HepG2 (cell line): ENCODE results near the gene CASKIN2. TPM values are rescaled to one million over a fixed set of nuclear protein-coding genes. Genes with fewer than 3 reads are reported as not detected.

Experiments used
- ARNT2 ChIP-seq: sonication (generic); formaldehyde crosslinking; IDR thresholded peaks from 2 replicates; pipeline ENCODE4 v1.8.0; 2022; ENCODE audit warnings: mild to moderate bottlenecking, low read depth, missing genetic modification reagents, moderate library complexity
- CHCHD3 ChIP-seq: sonication (generic); formaldehyde crosslinking; IDR thresholded peaks from 2 replicates; pipeline ENCODE4 v1.8.0; 2022; ENCODE audit warnings: mild to moderate bottlenecking, missing genetic modification reagents, moderate library complexity
- IRF2 ChIP-seq: IDR thresholded peaks from 2 replicates; pipeline ENCODE4 v1.6.1; 2018; ENCODE audit warnings: missing genetic modification reagents, missing compliant biosample characterization
- JUN ChIP-seq: sonication (generic); formaldehyde crosslinking; IDR thresholded peaks from 2 replicates; pipeline ENCODE4 v1.4.0; 2020; ENCODE audit warnings: mild to moderate bottlenecking, missing genetic modification reagents
- KLF6 ChIP-seq: IDR thresholded peaks from 2 replicates; pipeline ENCODE4 v1.8.0; 2016; ENCODE audit warnings: missing biosample characterization, missing genetic modification reagents
- MLX ChIP-seq: IDR thresholded peaks from 2 replicates; pipeline ENCODE4 v1.6.1; 2016
- NCOR1 ChIP-seq: fragments of 200-600 bp; sonication (generic); IDR thresholded peaks from 2 replicates; pipeline ENCODE4 v1.7.0; 2017; ENCODE audit warnings: antibody characterized with exemption, low read length, borderline replicate concordance
- POGZ ChIP-seq: sonication (generic); formaldehyde crosslinking; IDR thresholded peaks from 2 replicates; pipeline ENCODE4 v1.4.0; 2020; ENCODE audit warnings: mild to moderate bottlenecking, missing genetic modification reagents
- RELA ChIP-seq: sonication (generic); formaldehyde crosslinking; IDR thresholded peaks from 2 replicates; pipeline ENCODE4 v1.4.0; 2020; ENCODE audit warnings: missing genetic modification reagents
- RNF2 ChIP-seq: fragments of 450-650 bp; conservative IDR thresholded peaks from 2 replicates; pipeline ENCODE4 v1.6.1; 2016; ENCODE audit warnings: low read depth
- RXRA ChIP-seq: sonication (generic); formaldehyde crosslinking; IDR thresholded peaks from 2 replicates; pipeline ENCODE4 v1.5.1; 2020; ENCODE audit warnings: missing genetic modification reagents
- SNAPC4 ChIP-seq: sonication (generic); formaldehyde crosslinking; IDR thresholded peaks from 2 replicates; pipeline ENCODE4 v1.4.0; 2020; ENCODE audit warnings: mild to moderate bottlenecking, missing genetic modification reagents
- TEAD2 ChIP-seq: sonication (generic); formaldehyde crosslinking; IDR thresholded peaks from 2 replicates; pipeline ENCODE4 v1.9.0; 2021; ENCODE audit warnings: missing genetic modification reagents
- U2AF2 ChIP-seq: fragments of 200-400 bp; formaldehyde crosslinking; IDR thresholded peaks from 2 replicates; pipeline ENCODE4 v1.6.1; 2017; ENCODE audit warnings: low read depth, mild to moderate bottlenecking, low read length
- ZNF414 ChIP-seq: sonication (generic); formaldehyde crosslinking; IDR thresholded peaks from 2 replicates; pipeline ENCODE4 v1.5.0; 2020; ENCODE audit warnings: missing genetic modification reagents
- ZNF609 ChIP-seq: sonication (generic); formaldehyde crosslinking; IDR thresholded peaks from 2 replicates; pipeline ENCODE4 v1.4.0; 2020; ENCODE audit warnings: mild to moderate bottlenecking, missing genetic modification reagents, borderline replicate concordance
- ZSCAN31 ChIP-seq: sonication (generic); formaldehyde crosslinking; IDR thresholded peaks from 2 replicates; pipeline ENCODE4 v1.5.0; 2020; ENCODE audit warnings: low read depth, mild to moderate bottlenecking, missing genetic modification reagents
- polyA plus RNA-seq, 8 experiments: library from polyadenylated mRNA; depleted of rRNA in 3 of 8; stranded (reverse) in 7 of 8; unstranded in 1 of 8; fragments of >200 nt; fragmentation: Illumina TruSeq in 4 of 8; extraction: Trizol in 4 of 8; gene quantifications; 2 replicates each; pipeline versions ENCODE4 v1.2.1 to v1.2.3, GENCODE V29; 2011 to 2016; ENCODE audit warnings: low read depth in 4 of 8, missing spikeins in 1 of 8, mixed read lengths in 1 of 8; ENCODE audit not compliant: insufficient read depth in 1 of 8
- total RNA-seq, 5 experiments: library from RNA; depleted of rRNA; stranded (reverse); fragments of >200 nt; fragmentation: Illumina TruSeq; extraction: Trizol; gene quantifications; 2 replicates each; pipeline ENCODE4 v1.2.3, GENCODE V29; 2016; ENCODE audit warnings: low read depth in 1 of 5

Gene CASKIN2
- total and polyA plus RNA-seq, 2 of the 13 experiments (the other 11 are each of a cell fraction or from before 2014, with no cell fraction given) = 5.2 to 7.8 TPM

- TF ChIP-seq NCOR1 (peak; percentile 65), ZSCAN31 (CRISPR knock-in tag) (peak; percentile 93), MLX (peak; percentile 74; the same call in 1 of the 2 replicates), RNF2 (peak; percentile 67; the same call in 1 of the 2 replicates), JUN (CRISPR knock-in tag) (peak; percentile 84; the same call in 1 of the 2 replicates), RXRA (CRISPR knock-in tag) (no peak; the same call in 1 of the 2 replicates), ZNF414 (peak; percentile 99; the same call in 1 of the 2 replicates), TEAD2 (CRISPR knock-in tag) (peak; percentile 92), KLF6 (CRISPR knock-in tag) (peak; percentile 78), CHCHD3 (CRISPR knock-in tag) (peak; percentile 67), ARNT2 (peak; percentile 90; the same call in 1 of the 2 replicates), RELA (CRISPR knock-in tag) (peak; percentile 93; the same call in 1 of the 2 replicates), IRF2 (CRISPR knock-in tag) (peak; percentile 67), SNAPC4 (CRISPR knock-in tag) (peak; percentile 96), POGZ (CRISPR knock-in tag) (peak; percentile 45; the same call in 1 of the 2 replicates), U2AF2 (0 out of 2 replicates have a peak, but pooled peaks have one; percentile 54), ZNF609 (CRISPR knock-in tag) (peak; percentile 49)
Measured at GRCh38 chr17:75515496-75516254, at the start of gene CASKIN2 (continued).
